ENCODE data around the gene PLEKHG5.

PLEKHG5 gene

GRCh38 chr1:6424000-6424565 is 67.4 kb downstream of the PLEKHG5 start:
- DNase-seq: no peak

DNA sequence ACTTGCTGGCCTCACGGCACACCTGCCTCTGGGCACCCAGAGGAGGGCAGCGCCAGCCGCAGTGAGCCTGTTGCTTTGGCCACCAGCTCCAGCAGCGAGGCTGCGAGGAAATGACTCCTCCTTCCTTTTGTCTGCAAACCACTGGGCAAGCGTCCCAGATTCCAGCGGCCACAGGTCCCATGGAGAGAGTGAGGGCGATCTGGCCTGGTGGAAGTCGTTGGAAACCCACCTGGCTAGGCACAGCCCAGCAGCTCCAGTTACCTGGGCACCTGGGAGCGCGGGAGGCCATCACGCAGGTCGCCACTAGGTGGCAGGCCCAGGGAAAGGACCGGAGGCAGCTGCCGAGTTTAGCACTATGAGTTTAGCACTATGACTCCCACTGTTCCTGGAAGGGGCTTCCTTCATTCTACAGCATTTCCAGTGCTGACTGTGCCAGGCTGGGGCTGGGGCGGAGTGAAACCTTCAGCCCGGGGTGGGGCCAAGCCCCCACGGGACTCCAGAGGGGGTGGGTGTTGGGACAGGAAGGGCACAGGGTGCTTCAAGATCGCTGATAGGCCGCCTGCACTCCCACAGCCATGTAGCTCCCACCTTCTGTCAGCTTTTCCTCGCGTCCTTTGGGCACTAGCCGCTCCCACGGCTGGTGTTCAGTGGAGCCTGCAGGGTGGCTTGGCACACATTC is 68.0 kb downstream of the PLEKHG5 start:
- DNase-seq: peak; percentile 69

DNA sequence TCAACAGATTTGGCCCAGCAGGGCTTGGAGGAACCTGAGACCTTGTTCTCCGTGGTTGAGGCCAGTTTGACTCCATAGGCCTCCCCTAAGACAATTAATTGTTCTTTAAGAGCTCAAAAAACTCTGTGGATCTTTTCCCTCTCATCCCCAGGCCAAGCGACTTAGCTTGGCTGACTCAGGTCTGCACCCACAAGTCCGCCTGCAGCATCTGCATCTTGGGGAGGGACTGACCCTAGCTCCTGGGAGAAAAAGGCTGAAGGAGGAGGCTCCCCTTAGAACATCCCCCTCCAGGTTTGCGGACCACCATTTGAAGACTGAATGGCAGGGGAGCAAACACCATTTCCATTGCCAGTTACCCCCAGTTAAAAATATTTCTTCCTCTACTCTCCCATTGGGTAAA is 70.2 kb downstream of the PLEKHG5 start:
- no peak for DNase-seq

DNA sequence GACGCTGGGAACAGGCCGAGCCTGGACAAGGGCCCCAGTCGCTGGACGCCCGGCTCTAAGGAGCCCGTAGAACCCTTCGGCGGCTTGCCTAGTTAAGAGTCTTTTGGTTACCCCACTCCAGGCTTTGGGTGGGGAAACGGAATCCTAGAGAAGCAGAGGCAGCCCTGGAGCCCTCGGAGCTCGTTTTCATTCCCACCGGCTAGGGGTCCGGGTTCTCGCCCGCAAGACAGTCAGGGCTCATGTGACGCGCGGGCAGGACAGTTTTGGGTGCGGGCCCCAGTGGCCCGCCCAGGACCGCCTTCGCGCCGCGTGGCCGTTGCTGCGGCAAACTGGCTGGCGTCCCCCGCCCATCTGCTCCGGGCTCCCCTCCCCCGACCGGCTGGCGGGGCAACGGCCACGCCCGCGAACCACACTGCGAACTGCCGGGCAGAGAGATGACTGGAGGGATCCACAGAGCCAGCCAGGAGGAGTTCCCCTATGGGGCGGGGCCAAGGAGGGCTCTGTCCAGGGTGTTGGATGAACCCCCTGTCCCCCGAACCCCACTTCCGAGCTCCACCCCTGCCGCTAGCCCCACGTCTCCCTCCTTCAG is 70.9 kb downstream of the PLEKHG5 start:
- DNase-seq: no peak

- DNase-seq: no peak
Measured at GRCh38 chr1:6419804-6420453, 71.5 kb downstream of the PLEKHG5 start, which contains the start of gene HES2. TSS of gene HES2 (minus strand) at chr1:6419919. CDS start at chr1:6419820, 99 bp downstream.

- no peak for DNase-seq
Measured at GRCh38 chr1:6419397-6419803, 72.1 kb downstream of the PLEKHG5 start.

DNA sequence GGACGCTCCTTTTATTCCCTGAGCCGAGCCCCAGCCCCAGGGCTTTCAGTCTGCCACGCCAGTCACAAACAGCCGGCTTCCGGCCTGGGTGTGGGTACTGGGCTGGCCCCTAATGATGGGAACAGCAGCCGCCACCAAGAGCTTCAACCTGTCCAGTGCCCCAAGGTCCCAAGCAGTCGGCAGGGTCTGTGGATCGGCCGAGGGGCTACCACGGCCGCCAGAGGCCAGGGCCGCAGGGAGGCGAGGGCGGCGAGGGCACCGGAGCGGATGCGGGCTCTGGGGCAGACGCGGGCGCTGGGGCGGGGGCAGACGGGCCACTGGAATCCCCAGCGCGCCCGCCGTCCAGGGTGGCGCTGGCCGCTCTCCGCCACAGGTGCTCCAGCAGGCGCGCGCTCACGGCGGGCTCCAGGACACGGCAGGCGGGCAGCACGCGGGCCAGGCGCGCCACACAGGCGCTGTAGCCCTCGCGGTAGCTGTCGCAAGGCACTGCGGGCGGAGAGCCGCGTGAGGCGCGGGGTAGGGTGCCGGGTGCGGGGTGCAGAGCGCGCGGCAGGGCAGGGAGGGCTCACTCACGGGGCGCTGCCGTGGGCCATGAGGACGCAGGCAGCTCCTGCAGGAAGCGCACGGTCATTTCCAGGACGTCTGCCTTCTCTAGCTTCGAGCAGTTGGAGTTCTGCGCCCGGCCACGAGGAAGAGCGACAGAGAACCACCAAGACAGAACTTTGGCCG is 72.6 kb downstream of the PLEKHG5 start:
- DNase-seq: no peak

- DNase-seq: no peak
Measured at GRCh38 chr1:6417961-6418667, 73.4 kb downstream of the PLEKHG5 start.
